Caki2 (cell line): ENCODE results near the gene RASSF4. TPM values are rescaled to one million over a fixed set of nuclear protein-coding genes. Genes with fewer than 3 reads are reported as not detected.

ENCODE experiments used
- DNase-seq: peaks from one replicate; pipeline ENCODE4 v3.0.0-alpha.2; 2015; ENCODE audit warnings: low read depth
- in situ Hi-C: cut with HindIII; loops from 2 replicates; pipeline ENCODE4 v1.10.0; 2016; ENCODE audit warnings: low sequenced_read_pairs, low pct_unique_long_range_greater_than_20kb, mixed read lengths
- total RNA-seq: library from RNA; depleted of rRNA; stranded (reverse); fragments of >200 nt; shearing (Covaris generic); gene quantifications from 2 replicates; pipeline ENCODE4 v1.2.3, GENCODE V29; 2014; ENCODE audit warnings: low replicate concordance

RASSF4 gene
- total RNA-seq, 1 experiment from 2014 or later: 2.9 TPM

DNA sequence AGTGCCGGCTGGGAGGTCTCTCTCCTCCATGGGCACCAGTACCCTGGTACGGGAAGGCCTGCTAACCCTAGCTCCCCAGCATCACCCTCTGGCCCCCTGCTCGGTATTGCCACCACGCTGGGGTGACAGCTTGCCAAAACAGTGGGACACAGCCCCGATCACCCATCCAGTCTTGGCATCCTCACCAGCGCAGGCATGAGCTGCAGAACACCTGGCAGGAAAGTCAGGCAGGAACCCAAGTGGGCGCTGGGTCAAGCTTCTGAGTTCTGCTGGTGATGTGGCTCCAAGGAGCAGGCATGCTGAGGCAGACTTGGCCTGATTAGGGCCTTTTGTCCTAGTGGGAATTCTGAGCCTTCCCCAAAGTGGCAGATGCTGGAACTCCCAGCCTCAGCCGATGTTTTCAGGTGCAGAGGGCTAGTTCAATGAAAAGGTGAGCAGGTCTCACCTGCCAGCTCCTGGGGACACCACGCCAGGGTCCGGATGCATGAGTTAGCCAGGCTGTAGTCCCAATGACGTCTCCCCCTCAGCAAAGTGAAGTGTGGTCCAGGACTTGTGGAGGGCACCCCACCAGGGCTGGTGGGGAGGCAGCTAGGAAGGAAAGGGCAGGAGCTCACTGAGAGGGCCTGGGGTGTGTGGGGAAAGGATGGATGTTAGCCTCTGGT lies 32.6 kb downstream of the RASSF4 start:
- DNase-seq: no peak
- in situ Hi-C loops: no loop called here

DNA sequence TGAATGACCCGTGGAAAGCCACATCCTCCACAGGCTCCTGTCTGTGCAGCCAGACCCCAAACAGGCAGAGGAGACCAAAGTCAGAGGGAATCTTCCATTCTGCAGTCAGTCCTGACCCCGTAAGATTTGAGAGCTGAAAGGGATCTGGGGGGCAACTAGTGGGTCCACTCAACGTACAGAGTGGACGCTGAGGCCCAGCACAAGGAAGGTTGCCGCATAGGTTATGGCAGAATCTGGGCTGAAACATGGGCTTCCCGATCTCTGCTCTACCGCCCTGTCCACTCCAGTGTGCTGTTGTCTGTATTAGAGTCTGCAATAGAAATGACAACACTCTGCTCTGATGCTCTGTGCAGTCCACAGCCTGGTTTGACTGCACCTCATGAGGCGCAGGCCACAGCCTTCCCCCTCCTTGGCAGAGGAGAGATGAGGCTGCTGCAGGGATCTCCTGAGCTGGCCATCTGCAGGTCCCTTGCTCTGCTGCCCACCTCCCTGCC lies 33.2 kb downstream of the RASSF4 start:
- DNase-seq: no peak
- in situ Hi-C loops: no loop called here

DNA sequence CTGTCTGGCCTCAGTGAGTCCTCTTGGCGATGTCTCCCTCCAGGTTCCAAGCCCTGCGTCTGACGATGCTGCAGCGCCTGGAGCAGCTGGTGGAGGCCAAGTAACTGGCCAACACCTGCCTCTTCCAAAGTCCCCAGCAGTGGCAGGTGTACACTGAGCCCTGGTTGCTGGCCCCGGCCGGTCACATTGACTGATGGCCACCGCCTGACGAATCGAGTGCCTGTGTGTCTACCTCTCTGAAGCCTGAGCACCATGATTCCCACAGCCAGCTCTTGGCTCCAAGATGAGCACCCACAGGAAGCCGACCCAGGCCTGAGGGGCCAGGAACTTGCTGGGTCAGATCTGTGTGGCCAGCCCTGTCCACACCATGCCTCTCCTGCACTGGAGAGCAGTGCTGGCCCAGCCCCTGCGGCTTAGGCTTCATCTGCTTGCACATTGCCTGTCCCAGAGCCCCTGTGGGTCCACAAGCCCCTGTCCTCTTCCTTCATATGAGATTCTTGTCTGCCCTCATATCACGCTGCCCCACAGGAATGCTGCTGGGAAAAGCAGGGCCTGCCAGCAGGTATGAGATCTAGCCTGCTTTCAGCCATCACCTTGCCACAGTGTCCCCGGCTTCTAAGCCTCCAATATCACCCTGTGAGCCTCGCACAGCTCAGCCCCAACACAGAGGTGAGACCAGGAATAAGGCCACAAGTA lies 33.8 kb downstream of the RASSF4 start:
- no peak for DNase-seq
- in situ Hi-C loops: no loop called here

DNA sequence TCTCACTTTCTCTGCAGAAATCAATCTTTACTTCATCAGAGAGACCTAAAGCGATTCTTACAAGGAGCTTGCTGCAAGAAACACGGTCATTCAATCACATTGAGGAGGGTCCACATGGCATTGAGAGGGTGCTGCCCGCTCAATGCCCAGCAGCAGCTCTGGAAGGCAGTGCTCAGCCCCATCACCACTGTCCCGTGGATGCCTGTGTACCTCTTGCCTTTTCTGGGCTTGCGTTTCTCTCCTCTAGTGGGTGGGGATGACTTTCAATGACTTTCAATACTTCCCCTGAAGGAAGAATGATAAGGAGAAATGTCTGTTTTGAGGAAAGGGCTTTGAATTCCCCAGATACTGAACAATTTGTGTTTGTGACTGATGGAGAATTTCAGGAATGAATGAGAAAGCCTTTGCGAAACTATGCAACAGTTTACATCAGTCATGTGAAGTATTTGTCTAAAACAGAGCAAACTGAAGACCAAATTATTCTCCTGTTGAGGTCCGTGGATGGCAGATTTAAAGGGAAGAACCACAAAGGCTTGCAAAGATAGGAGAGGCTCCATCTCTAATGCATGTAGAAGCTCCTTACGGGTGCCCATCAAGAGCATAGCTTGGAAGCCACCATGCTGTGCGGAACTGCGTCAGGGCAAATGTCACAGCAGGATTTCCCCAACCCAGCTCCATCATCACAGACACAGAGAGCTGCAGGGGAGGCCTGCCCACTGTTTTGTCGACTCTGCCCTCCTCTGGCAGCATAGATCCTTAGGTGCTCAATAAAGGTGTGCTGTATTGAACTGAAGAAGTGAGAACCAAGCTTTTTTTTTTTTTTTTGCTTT lies 34.5 kb downstream of the RASSF4 start:
- in situ Hi-C loops: no loop called here

DNA sequence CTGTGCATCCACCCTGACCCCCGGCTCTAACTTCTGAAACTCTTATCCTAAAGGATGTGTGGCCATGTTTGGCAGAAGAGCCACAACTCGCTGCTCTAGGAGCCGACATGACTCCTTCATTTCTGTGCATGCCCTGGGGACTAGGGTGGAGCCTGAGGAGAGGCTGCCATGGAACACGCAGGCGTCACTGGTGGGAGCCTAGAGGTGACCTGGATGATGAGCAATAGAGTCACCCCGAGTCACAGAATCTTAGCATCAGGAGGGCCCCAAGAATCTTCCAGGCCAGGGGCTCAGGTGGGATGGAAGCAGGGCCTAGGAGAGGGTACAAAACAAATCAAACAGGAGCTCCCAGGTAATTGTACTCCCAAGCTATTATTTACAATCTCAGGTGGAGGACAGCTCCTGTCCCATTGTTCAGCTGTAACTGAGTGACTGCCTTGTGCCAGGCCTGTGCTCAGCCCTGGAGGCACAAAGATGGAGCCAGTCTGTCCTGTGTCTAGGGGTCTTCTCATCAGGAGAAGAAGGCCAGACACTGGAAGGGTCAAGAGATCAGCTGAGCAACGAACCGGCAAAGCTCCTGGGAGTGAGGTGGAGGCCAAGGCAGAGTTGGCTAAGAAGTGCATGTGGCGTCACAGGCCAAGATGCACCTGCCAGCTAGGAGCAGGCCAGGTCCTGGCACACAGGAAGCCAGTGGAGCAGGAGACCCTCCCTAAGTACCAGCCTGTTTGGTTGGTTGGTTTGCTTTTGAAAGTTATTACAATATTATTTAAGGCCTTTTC lies 35.3 kb downstream of the RASSF4 start:
- in situ Hi-C loops: no loop called here
- DNase-seq: no peak

More for the DNA sequence above, 34.5 kb downstream of the RASSF4 start:
- no peak for DNase-seq

DNA sequence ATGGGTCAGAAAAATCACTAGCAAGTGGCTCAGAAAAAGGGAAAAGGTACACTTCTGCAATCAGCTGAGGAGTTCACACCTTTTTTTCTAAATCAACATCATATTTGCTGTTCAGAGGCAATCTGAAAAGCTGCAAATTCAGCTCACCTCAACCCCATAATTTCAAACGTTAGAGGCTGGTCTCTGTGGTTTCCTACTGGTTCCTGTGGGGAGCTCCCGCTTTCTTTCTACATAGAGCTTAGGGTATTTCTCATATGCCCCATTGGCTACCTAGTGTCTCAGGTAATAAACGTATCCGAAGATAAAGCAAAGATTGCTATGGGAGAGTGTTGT lies 35.9 kb downstream of the RASSF4 start:
- in situ Hi-C loops: no loop called here
- DNase-seq: no peak

DNA sequence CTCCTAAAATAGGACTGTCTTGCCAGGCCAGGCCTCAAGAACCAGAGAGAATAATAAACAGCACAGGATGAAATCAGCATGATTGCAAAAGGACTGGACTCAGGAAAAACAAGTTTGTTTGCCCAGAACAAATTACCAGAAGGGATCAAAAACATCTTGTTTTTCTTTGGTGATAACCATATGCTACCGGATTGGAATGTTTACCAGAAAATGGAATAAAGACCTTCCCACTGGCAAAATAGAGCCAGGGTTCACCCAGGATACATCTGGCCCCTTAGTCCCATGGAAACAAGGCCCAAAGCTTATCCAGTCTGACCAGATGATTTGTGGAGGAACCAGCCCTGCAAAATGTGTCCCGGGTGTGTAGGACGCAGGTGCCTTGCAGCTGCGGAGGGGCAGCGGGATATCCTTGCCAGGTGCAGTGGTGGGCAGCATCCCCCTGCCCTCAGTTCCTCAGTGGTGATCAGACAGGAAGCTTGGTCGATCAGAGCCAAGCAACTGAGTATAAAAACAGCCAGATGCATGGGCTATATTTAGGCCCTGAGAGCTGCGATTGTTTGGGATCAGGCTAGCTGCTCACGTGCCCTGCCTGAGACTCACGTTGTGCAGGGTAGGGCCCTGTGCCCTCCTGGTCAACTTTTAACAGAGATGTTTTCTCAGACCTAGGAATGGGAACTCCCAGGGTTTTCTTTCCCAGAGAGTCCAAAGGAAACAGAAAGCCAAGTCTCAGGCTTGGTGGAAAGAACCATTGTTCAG lies 36.5 kb downstream of the RASSF4 start:
- DNase-seq: no peak
- in situ Hi-C loops: no loop called here

DNA sequence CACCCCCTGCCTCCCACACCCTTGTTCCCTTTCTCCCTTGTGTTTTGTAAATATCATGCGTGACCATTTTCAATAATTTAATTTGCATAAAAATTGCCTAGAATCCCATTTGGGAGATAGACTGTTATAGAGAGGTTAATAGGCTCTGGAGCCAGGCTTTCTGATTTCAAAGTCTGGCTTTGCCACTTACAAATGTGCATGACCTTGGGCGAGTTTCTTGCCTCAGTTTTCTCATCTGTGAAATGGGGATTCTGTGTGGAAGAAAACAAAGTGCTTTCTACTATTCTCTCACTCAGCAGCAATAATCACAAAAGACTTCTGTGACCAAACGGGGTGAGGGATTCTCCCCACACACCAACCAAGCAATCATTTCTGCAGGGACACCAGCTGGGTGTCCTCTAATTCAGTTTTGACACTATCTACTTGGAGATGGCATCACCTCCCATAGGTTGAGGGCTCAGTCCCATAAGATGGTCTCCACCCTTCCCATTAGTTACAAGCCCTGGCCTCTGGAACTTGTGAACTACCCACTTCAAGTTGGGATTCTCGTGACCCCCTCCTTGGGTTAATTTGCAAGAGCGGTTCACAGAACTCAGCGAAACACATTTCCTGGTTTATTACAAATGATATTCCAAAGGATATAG lies 37.6 kb downstream of the RASSF4 start:
- in situ Hi-C loops: no loop called here
- DNase-seq: no peak

DNA sequence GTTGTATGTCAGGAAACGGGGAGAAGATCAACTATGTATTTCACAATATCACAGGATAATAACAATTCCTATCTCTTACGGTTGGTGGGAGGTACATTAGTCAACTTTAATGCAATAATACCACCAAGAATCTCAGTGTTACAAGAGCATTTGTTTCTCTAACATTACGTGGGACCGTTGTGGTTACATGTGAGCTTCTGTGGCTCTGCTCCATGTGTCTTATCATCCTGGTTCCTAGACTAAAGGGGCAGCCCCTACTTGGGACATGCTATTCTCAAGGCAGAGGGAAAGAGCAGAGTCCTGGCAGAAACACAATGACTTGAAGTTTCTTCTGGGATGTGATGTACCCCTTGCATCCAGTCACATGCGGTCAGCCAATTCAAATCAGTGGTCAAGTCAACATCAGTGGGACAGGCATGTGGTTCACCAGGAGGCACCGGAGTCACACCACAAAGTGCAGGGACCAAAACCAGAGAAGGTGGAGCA lies 38.6 kb downstream of the RASSF4 start:
- no peak for DNase-seq
- in situ Hi-C loops: no loop called here

DNA sequence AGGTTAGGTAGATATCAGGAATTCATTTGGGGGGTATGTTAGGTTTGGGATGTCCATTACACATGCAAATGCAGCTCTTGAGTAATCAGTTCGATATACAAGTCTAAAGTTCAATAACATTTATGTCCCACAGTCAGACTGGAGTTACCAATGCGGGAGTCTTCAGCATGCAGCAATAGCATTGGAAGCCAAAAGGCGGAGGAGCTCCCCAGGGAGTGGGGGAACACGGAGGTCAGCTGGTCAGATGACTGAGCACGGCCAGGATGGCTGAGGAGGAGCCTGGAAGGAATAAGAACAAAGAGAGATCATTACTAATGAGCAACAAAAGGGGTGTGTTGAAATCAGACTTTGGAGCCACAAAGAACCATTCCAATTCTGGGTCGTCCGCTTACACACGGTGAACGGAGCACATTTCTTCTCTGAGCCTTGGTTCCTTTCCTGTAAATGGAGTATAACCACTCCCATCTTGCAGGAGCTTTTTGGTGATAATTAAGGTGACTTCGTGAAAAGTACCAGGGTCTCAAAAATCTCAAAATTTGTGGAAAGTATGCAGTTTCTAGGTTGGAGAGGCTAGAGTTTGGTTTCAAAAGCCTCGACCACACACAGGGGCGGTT lies 40.6 kb downstream of the RASSF4 start:
- DNase-seq: no peak
- in situ Hi-C loops: no loop called here

DNA sequence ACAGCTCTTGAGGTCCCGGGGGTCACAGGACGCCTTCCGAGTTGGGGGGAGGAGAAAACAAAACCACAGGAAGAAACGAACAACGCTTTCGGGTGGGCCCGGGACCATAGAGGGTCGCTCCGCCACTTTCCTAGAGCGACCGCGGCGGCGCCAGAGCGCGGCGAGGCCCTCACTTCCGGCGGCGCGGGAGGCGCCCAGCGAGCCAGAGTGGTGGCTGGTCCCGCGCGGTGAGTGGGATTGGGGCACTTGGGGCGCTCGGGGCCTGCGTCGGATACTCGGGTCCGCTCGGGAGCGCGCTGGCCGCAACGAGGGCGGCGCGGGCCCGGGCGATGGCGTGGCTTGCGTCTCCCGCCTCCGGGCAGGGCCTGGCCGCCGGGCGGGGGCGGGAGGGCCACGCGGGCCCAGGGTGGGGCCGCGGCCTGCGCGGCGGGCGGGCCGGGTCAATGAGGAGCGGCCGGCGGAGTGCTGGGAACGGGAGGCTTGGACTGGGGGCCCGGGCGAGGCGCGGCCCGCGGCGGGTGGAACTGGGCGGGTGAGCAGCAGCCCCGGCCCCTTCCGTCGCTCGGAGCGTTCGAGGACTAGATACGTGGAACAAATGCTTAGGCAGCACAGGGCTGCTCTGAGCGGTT lies 41.3 kb downstream of the RASSF4 start, which contains the start of gene ZNF22:
ZNF22 (plus strand) TSS at position 172 of the 629 bp plus-strand sequence. CDS start 2,446 bp downstream, outside the sequence.
- in situ Hi-C loops: no loop called here
- no peak for DNase-seq

DNA sequence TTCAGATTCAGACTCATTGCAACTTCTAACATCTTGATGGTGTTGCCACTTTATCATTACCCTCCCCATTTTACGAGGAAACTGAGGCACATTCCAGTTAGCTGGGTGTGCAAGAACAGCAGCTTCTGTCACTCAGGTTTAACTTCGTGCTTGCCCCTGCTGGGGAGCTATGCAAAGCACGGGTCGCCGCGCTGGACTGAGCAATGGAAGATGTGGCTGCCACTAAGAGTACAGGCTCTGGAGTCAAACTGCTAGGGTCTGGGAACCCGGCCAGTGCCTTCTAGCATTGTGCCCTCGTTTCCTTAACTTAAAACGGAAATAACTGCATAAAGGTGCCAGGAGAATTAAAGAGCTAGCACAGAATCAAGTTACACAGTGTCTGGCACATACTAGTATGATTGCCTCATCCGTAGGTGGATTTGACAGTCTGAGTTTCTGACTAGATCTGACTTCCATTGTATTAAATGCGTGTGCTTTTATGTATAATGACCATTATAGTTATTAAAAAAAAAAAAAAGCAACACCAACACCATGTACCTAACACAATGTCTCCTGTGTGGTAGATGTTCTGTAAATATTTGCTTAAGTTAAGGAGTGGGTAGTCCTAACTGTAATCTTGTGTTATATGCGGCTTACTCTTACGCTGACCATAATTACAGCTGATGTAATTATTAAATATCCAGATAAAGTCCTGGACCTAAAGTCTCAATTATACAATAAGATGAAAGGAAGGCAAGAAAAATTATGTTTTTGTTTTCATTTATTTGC lies 42.0 kb downstream of the RASSF4 start:
- in situ Hi-C loops: no loop called here
- DNase-seq: no peak

DNA sequence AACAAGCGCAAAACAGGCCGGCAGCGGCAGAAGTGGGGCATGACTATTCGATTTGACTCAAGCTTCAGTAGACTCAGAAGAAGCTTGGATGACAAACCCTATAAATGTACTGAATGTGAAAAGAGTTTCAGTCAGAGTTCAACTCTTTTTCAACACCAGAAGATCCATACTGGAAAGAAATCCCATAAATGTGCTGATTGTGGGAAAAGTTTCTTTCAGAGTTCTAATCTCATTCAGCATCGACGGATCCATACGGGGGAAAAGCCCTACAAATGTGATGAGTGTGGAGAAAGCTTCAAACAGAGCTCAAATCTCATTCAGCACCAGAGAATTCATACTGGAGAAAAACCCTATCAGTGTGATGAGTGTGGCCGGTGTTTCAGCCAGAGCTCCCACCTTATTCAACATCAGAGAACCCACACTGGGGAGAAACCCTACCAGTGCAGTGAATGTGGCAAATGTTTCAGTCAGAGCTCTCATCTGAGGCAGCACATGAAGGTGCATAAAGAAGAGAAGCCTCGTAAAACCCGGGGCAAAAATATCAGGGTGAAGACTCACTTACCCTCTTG lies 43.9 kb downstream of the RASSF4 start:
- in situ Hi-C loops: no loop called here
- DNase-seq: no peak

DNA sequence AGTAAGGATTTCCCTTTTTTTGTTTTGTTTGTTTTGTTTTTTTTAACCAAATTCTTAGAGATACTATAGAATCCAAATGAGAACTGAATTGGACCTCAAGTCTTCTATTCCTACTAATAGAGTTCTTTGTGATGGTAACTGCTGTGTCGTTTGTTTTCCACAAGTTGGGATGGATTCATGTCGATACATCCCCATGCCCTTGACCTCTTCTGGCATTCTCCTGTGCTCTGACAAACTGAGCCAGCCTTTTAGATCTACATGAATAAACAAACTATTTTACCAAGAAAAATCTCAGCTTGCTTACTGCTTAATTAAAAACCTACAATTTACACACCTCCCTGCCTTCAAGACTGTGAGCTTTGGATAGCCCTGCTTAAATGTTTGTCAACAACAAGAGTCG lies 45.1 kb downstream of the RASSF4 start:
- no peak for DNase-seq
- in situ Hi-C loops: no loop called here

DNA sequence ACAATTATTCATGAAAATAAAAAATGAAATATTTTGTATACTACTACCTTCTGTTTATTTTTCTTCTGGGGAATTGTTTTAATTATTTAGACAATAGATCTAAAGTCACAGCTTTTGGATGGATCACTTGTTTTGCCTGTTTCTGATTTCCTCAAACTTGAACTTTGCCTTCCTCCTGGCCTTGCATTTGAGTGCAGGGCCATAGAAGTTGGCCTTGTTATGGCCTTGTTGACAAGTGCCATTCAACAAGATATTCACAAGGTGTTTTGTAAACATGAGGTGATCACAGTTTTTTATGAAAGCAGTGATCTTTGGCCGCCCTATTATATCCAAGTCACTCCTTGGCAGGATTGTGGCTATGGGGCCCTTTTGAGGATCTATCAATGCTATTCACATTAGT lies 45.7 kb downstream of the RASSF4 start:
- no peak for DNase-seq
- in situ Hi-C loops: no loop called here
